Astrocyte (in vitro differentiated cells and primary cell): ENCODE results near the gene INPP4A.

Experiments
- CTCF ChIP-seq: IDR thresholded peaks from 2 replicates; pipeline ENCODE4 v1.5.1; 2011; ENCODE audit warnings: low read depth, mild to moderate bottlenecking, inconsistent platforms, low read length, moderate library complexity; ENCODE audit not compliant: insufficient read depth
- EZH2 ChIP-seq: IDR thresholded peaks from 2 replicates; pipeline ENCODE4 v1.6.1; 2012; ENCODE audit warnings: mild to moderate bottlenecking, low read length, inconsistent platforms; ENCODE audit not compliant: insufficient read depth

- no peak for TF ChIP-seq CTCF
- no peak for TF ChIP-seq EZH2
Observed at GRCh38 chr2:98512699-98513098, 68.0 kb downstream of the INPP4A start.
